ENCODE results near the gene ELF5. TPM values are rescaled to one million over a fixed set of nuclear protein-coding genes. Genes with fewer than 3 reads are reported as not detected.

The ELF5 gene
- polyA plus RNA-seq, 1 donor from 2014 or later, result not detected

GRCh38 chr11:34481307-34481706, 32.3 kb downstream of the ELF5 start:
- Histone ChIP-seq H3K79me2 (replicated peaks; ENCODE audit: insufficient read depth, low read length) (no peaks in the 10 kb centered on the region), H3K9me3 (ENCODE audit: low read length) (no peaks in the 10 kb centered on the region), H3K9ac (ENCODE audit: low read length) (no peak overlapping the region), H3K4me2 (ENCODE audit: low read length) (no peak overlapping the region), H3K4me3 (ENCODE audit: low read length) (no peak overlapping the region), H3F3A (ENCODE audit: insufficient read depth, low read length, poor library complexity, severe bottlenecking) (no peaks in the 10 kb centered on the region), H3K36me3 (ENCODE audit: insufficient read depth, low read length) (no peaks in the 10 kb centered on the region), H4K20me1 (ENCODE audit: insufficient read depth) (no peaks in the 10 kb centered on the region), H3K27me3 (ENCODE audit: insufficient read depth, low read depth, low read length) (no peaks in the 10 kb centered on the region), H2AFZ (ENCODE audit: low read depth, low read length) (no peak overlapping the region), H3K9me2 (ENCODE audit: insufficient read depth, low read length) (no peaks in the 10 kb centered on the region), H3K27ac (ENCODE audit: low read length) (no peak overlapping the region)
- TF ChIP-seq POLR2AphosphoS5 (IDR thresholded peaks at IDR 0.05) (peak; percentile 62), EZH2 (IDR thresholded peaks at IDR 0.05; ENCODE audit: borderline replicate concordance, insufficient read depth, low read length, poor library complexity, severe bottlenecking) (no peak), EP300 (conservative IDR thresholded peaks at IDR 0.05; ENCODE audit: poor library complexity, severe bottlenecking) (peak; percentile 60), SMC3 (conservative IDR thresholded peaks at IDR 0.05; ENCODE audit: poor library complexity) (no peak)
- TF ChIP-seq, protein P1, sequence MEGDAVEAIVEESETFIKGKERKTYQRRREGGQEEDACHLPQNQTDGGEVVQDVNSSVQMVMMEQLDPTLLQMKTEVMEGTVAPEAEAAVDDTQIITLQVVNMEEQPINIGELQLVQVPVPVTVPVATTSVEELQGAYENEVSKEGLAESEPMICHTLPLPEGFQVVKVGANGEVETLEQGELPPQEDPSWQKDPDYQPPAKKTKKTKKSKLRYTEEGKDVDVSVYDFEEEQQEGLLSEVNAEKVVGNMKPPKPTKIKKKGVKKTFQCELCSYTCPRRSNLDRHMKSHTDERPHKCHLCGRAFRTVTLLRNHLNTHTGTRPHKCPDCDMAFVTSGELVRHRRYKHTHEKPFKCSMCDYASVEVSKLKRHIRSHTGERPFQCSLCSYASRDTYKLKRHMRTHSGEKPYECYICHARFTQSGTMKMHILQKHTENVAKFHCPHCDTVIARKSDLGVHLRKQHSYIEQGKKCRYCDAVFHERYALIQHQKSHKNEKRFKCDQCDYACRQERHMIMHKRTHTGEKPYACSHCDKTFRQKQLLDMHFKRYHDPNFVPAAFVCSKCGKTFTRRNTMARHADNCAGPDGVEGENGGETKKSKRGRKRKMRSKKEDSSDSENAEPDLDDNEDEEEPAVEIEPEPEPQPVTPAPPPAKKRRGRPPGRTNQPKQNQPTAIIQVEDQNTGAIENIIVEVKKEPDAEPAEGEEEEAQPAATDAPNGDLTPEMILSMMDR (IDR thresholded peaks at IDR 0.05; ENCODE audit: poor library complexity, severe bottlenecking), result no peak

- Histone ChIP-seq H3K36me3 (ENCODE audit: insufficient read depth, low read length) (no peaks in the 10 kb centered on the region), H3F3A (ENCODE audit: insufficient read depth, low read length, poor library complexity, severe bottlenecking) (no peaks in the 10 kb centered on the region), H3K27me3 (ENCODE audit: insufficient read depth, low read depth, low read length) (no peaks in the 10 kb centered on the region), H3K79me2 (replicated peaks; ENCODE audit: insufficient read depth, low read length) (no peaks in the 10 kb centered on the region), H3K4me2 (ENCODE audit: low read length) (no peak overlapping the region), H3K9ac (ENCODE audit: low read length) (no peak overlapping the region), H2AFZ (ENCODE audit: low read depth, low read length) (no peak overlapping the region), H3K27ac (ENCODE audit: low read length) (no peak overlapping the region), H3K9me3 (ENCODE audit: low read length) (no peaks in the 10 kb centered on the region), H3K9me2 (ENCODE audit: insufficient read depth, low read length) (no peaks in the 10 kb centered on the region), H4K20me1 (ENCODE audit: insufficient read depth) (no peaks in the 10 kb centered on the region), H3K4me3 (ENCODE audit: low read length) (no peak overlapping the region)
- no peak for TF ChIP-seq POLR2AphosphoS5 (IDR thresholded peaks at IDR 0.05)
- no peak for TF ChIP-seq RAD21 (conservative IDR thresholded peaks at IDR 0.05)
- TF ChIP-seq SMC3 (conservative IDR thresholded peaks at IDR 0.05; ENCODE audit: poor library complexity), result no peak
- TF ChIP-seq REST (IDR thresholded peaks at IDR 0.05; ENCODE audit: borderline replicate concordance), result no peak
- TF ChIP-seq EP300 (conservative IDR thresholded peaks at IDR 0.05; ENCODE audit: poor library complexity, severe bottlenecking), result no peak
- TF ChIP-seq, protein P1 (IDR thresholded peaks at IDR 0.05; ENCODE audit: poor library complexity, severe bottlenecking), result no peak
- TF ChIP-seq MXI1 (conservative IDR thresholded peaks at IDR 0.05; ENCODE audit: poor library complexity, severe bottlenecking), result no peak
- TF ChIP-seq EZH2 (IDR thresholded peaks at IDR 0.05; ENCODE audit: borderline replicate concordance, insufficient read depth, low read length, poor library complexity, severe bottlenecking), result no peak
Observed at GRCh38 chr11:34480314-34480713, 33.3 kb downstream of the ELF5 start.

Data from neural cell (in vitro differentiated cells).